ENCODE data around the gene KRT20. TPM values are rescaled to one million over a fixed set of nuclear protein-coding genes. Genes with fewer than 3 reads are reported as not detected.

KRT20 gene
- total RNA-seq, 4 donors from 2014 or later, result not detected

DNA sequence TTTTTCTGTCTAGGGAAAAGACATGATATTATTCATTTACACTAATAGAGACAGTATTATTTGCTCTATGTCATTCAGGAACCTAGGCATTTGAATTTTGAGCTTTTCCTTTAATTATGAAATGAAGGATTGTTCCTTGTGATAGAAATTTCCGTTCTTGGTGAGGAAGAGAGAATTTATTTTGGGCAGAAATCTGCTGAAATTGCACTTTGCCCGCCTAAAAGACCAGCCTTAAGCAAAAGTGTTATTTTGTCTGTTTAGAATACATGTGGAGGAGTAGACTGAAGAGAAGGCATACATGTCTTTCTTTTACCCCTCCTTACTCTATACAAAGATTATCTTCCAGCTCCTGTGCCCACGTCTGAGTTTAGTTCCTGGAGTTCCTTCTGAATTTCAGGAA lies 45.8 kb downstream of the KRT20 start:
- Histone ChIP-seq H3K4me1 (no peaks in the 10 kb centered on the region), H3K4me3 (no peak overlapping the region), H3K9me3 (no peaks in the 10 kb centered on the region), H3K27ac (no peak overlapping the region), H3K36me3 (peaks cover 0 to 18% (median 0%) of the 10 kb centered on the region in 3 donors), H3K27me3 (peaks cover 0 to 23% (median 0%) of the 10 kb centered on the region in 4 donors)
- intact Hi-C loops (cut with DNase I), result no loop called here
- TF ChIP-seq, protein P1, sequence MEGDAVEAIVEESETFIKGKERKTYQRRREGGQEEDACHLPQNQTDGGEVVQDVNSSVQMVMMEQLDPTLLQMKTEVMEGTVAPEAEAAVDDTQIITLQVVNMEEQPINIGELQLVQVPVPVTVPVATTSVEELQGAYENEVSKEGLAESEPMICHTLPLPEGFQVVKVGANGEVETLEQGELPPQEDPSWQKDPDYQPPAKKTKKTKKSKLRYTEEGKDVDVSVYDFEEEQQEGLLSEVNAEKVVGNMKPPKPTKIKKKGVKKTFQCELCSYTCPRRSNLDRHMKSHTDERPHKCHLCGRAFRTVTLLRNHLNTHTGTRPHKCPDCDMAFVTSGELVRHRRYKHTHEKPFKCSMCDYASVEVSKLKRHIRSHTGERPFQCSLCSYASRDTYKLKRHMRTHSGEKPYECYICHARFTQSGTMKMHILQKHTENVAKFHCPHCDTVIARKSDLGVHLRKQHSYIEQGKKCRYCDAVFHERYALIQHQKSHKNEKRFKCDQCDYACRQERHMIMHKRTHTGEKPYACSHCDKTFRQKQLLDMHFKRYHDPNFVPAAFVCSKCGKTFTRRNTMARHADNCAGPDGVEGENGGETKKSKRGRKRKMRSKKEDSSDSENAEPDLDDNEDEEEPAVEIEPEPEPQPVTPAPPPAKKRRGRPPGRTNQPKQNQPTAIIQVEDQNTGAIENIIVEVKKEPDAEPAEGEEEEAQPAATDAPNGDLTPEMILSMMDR (IDR thresholded peaks at IDR 0.05), result no peak
- no peak for TF ChIP-seq POLR2A (IDR thresholded peaks at IDR 0.05)
- WGBS, 2 donors, result 74 to 78% methylated on average over 3 of the region's 3 CpGs
- no peak for DNase-seq

DNA sequence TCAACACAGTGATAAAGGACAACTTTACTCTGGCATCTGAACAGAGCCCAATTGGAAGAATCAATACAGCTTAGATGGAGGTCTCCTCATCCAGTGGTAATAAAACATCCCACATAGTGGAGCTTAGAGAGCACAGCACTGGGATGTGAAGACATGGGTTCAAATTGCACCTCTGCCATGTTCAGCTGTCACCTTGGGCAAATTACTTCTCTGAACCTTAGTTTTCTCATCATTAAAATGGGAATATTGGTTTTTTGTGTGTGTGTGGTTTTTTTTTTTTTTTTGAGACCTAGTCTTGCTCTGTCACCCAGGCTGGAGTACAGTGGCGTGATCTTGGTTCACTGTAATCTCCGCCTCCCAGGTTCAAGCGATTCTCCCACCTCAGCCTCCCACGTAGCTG lies 49.0 kb downstream of the KRT20 start:
- no peaks in the 10 kb centered on the region for H3K9me3 ChIP-seq
- WGBS, 2 donors, result 90 to 94% methylated on average over 3 to 4 of the region's 4 CpGs
- no peak for DNase-seq
- intact Hi-C loops (cut with DNase I), result no loop called here
- no peaks in the 10 kb centered on the region for H3K4me1 ChIP-seq
- no peak overlapping the region for H3K27ac ChIP-seq
- no peak for TF ChIP-seq POLR2A (IDR thresholded peaks at IDR 0.05)
- TF ChIP-seq, protein P1 (IDR thresholded peaks at IDR 0.05), result no peak
- peaks cover 0 to 20% (median 0%) of the 10 kb centered on the region in 3 donors for H3K36me3 ChIP-seq
- H3K4me3 ChIP-seq, result no peak overlapping the region
- peaks cover 0 to 2% (median 0%) of the 10 kb centered on the region in 4 donors for H3K27me3 ChIP-seq

DNA sequence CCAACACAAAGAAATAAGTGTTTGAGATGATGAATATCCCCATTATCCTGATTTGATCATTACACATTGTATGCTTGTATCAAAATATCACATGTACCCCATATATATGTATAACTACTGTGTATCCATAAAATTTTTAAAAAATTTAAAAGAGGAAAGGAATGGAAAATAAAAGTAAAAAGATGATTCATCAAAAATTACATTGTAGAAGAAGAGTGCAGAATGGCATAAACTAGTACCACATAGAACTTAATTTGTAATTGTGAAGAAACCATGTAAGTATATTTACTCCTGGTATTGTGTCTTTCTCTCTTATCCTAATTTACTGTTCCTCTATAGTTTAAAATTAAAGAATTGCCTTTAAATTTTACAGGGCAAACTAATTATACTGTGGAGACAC lies 51.2 kb downstream of the KRT20 start:
- intact Hi-C loops (cut with DNase I), result no loop called here
- Histone ChIP-seq H3K9me3 (no peaks in the 10 kb centered on the region), H3K4me1 (no peaks in the 10 kb centered on the region), H3K36me3 (peaks cover 0 to 24% (median 0%) of the 10 kb centered on the region in 3 donors), H3K27ac (no peak overlapping the region), H3K4me3 (no peak overlapping the region), H3K27me3 (no peaks in the 10 kb centered on the region)
- no peak for DNase-seq
- TF ChIP-seq, protein P1 (IDR thresholded peaks at IDR 0.05), result no peak
- TF ChIP-seq POLR2A (IDR thresholded peaks at IDR 0.05), result no peak

DNA sequence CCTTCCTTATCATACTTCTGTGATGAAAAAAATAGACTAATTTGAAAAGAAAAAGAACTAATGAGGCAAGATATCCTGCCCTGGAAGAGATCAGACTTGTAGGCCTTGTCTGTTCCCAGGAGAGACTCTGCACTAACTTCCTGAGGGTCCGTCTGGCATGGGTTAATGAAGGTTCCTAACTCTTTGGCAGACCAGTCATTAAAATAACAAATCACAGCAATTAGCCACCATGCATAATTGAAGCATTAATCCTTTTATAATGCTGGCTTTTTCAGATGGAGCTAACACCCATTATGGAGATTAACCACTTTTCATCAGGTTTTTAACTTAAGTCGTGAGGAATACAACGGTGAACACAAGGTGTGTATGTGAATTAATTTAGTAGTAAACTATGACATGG lies 52.2 kb downstream of the KRT20 start:
- no peak for TF ChIP-seq POLR2A (IDR thresholded peaks at IDR 0.05)
- TF ChIP-seq, protein P1 (IDR thresholded peaks at IDR 0.05), result no peak
- Histone ChIP-seq H3K27ac (no peak overlapping the region), H3K9me3 (no peaks in the 10 kb centered on the region), H3K4me3 (no peak overlapping the region), H3K4me1 (no peaks in the 10 kb centered on the region), H3K27me3 (no peaks in the 10 kb centered on the region), H3K36me3 (peaks cover 0 to 24% (median 0%) of the 10 kb centered on the region in 3 donors)
- intact Hi-C loops (cut with DNase I), result no loop called here
- WGBS, 2 donors, result 63 to 80% methylated on average over 3 of the region's 3 CpGs
- no peak for DNase-seq

DNA sequence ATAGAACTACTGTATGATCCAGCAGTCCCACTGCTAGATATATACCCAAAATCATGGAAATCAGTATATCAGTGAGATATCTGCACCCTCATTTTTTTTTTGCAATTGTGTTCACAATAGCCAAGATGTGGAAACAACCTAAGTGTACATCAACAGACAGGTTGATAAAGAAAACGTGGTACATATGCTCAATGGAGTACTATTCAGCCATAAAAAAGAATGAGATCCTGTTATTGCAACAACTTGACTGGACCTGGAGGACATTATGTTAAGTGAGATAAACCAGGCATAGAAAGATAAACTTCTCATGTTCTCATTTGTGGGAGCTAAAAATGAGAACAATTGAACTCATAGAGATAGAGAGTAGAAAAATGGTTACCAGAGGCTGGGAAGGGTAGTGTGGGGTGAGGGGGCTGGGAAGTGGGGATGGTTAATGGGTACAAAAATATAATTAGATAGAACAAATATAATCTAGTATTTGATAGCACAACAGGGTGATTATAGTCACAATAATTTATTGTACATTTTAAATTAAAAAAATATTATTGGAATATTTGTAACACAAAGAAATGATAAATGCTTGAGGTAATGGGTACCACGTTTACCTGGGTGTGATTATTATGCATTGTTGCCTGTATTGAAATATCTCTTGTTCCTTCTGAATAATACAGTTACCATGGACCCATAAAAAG lies 54.8 kb downstream of the KRT20 start:
- DNase-seq, result no peak
- Histone ChIP-seq H3K4me3 (no peak overlapping the region), H3K9me3 (no peaks in the 10 kb centered on the region), H3K4me1 (no peaks in the 10 kb centered on the region), H3K27ac (no peak overlapping the region), H3K27me3 (no peaks in the 10 kb centered on the region), H3K36me3 (peaks cover 0 to 16% (median 0%) of the 10 kb centered on the region in 3 donors)
- TF ChIP-seq POLR2A (IDR thresholded peaks at IDR 0.05), result no peak
- WGBS, 2 donors, result 86 to 91% methylated on average over 2 of the region's 2 CpGs
- intact Hi-C loops (cut with DNase I), result no loop called here
